ENCODE measurements around the gene CES1. TPM values are rescaled to one million over a fixed set of nuclear protein-coding genes. Genes with fewer than 3 reads are reported as not detected.
"Not testable (repeated sequence)": the region's sequence is repeated elsewhere in the genome, so short reads cannot be mapped to it uniquely, and the experiment has no call there.

The CES1 gene
- total and polyA plus RNA-seq, 2 donors (not counting 1 experiment from before 2014, with no cell fraction given), result 15.0 to 41.6 TPM

- no peak overlapping the region for H3K4me3 ChIP-seq (replicated peaks in 1 of 4; ENCODE audit: control extremely low read depth in 1 of 4, insufficient read depth in 1 of 4, low read depth in 3 of 4, low read length in 4 of 4)
- DNase-seq (ENCODE audit: low read depth in 2 of 2), result no peak
- no peaks in the 10 kb centered on the region for H3K27me3 ChIP-seq (ENCODE audit: control insufficient read depth, insufficient read depth, low read length)
- no peak for TF ChIP-seq CTCF (conservative IDR thresholded peaks at IDR 0.05 in 1 of 2, IDR thresholded peaks at IDR 0.05 in 1 of 2; ENCODE audit: low read depth in 1 of 2, low read length in 2 of 2)
- no peak for TF ChIP-seq EZH2 (IDR thresholded peaks at IDR 0.05; ENCODE audit: low read length, missing control alignments)
- no peak overlapping the region for H3K27ac ChIP-seq (ENCODE audit: insufficient read depth, low read length)
- no peaks in the 10 kb centered on the region for H3K79me2 ChIP-seq (ENCODE audit: control insufficient read depth, insufficient read depth, low read length)
- no peaks in the 10 kb centered on the region for H4K20me1 ChIP-seq (ENCODE audit: control insufficient read depth, extremely low read depth, insufficient read depth, low read length)
- H3K4me1 ChIP-seq (ENCODE audit: control insufficient read depth, extremely low read depth, insufficient read depth, low read length), result no peaks in the 10 kb centered on the region
- H3K36me3 ChIP-seq (ENCODE audit: control insufficient read depth, insufficient read depth, low read length), result no peaks in the 10 kb centered on the region
- H3K9ac ChIP-seq (ENCODE audit: insufficient read depth, low read length), result no peak overlapping the region
- H3K4me2 ChIP-seq (ENCODE audit: extremely low read depth, insufficient read depth, low read length), result no peak overlapping the region
- no peak overlapping the region for H2AFZ ChIP-seq (ENCODE audit: low read length)
- no peaks in the 10 kb centered on the region for H3K9me3 ChIP-seq (ENCODE audit: control insufficient read depth, insufficient read depth, low read depth, low read length)
These were observed 58.9 kb downstream of the CES1 start for GRCh38 chr16:55773859-55774549.

GRCh38 chr16:55765161-55765560 lies 67.7 kb downstream of the CES1 start:
- no peak for DNase-seq (ENCODE audit: low read depth in 2 of 2)
- Histone ChIP-seq H4K20me1 (ENCODE audit: control insufficient read depth, extremely low read depth, insufficient read depth, low read length) (no peaks in the 10 kb centered on the region), H3K9ac (ENCODE audit: insufficient read depth, low read length) (no peak overlapping the region), H3K79me2 (ENCODE audit: control insufficient read depth, insufficient read depth, low read length) (no peaks in the 10 kb centered on the region), H3K4me2 (ENCODE audit: extremely low read depth, insufficient read depth, low read length) (no peak overlapping the region), H2AFZ (ENCODE audit: low read length) (no peak overlapping the region), H3K27me3 (ENCODE audit: control insufficient read depth, insufficient read depth, low read length) (no peaks in the 10 kb centered on the region), H3K4me3 (replicated peaks in 1 of 4; ENCODE audit: control extremely low read depth in 1 of 4, insufficient read depth in 1 of 4, low read depth in 3 of 4, low read length in 4 of 4) (no peak overlapping the region), H3K27ac (ENCODE audit: insufficient read depth, low read length) (no peak overlapping the region), H3K9me3 (ENCODE audit: control insufficient read depth, insufficient read depth, low read depth, low read length) (no peaks in the 10 kb centered on the region), H3K4me1 (ENCODE audit: control insufficient read depth, extremely low read depth, insufficient read depth, low read length) (no peaks in the 10 kb centered on the region), H3K36me3 (ENCODE audit: control insufficient read depth, insufficient read depth, low read length) (no peaks in the 10 kb centered on the region)
- TF ChIP-seq EZH2 (IDR thresholded peaks at IDR 0.05; ENCODE audit: low read length, missing control alignments) (no peak), CTCF (conservative IDR thresholded peaks at IDR 0.05 in 1 of 2, IDR thresholded peaks at IDR 0.05 in 1 of 2; ENCODE audit: low read depth in 1 of 2, low read length in 2 of 2) (no peak)

GRCh38 chr16:55760310-55761001 lies 72.4 kb downstream of the CES1 start:
- peak overlapping the region in 2 of 4 experiments; percentile 46 to 50 for H3K4me3 ChIP-seq (replicated peaks in 1 of 4; ENCODE audit: control extremely low read depth in 1 of 4, insufficient read depth in 1 of 4, low read depth in 3 of 4, low read length in 4 of 4)
- H3K9me3 ChIP-seq (ENCODE audit: control insufficient read depth, insufficient read depth, low read depth, low read length), result no peaks in the 10 kb centered on the region
- H3K79me2 ChIP-seq (ENCODE audit: control insufficient read depth, insufficient read depth, low read length), result no peaks in the 10 kb centered on the region
- no peak overlapping the region for H3K27ac ChIP-seq (ENCODE audit: insufficient read depth, low read length)
- no peaks in the 10 kb centered on the region for H4K20me1 ChIP-seq (ENCODE audit: control insufficient read depth, extremely low read depth, insufficient read depth, low read length)
- no peaks in the 10 kb centered on the region for H3K36me3 ChIP-seq (ENCODE audit: control insufficient read depth, insufficient read depth, low read length)
- TF ChIP-seq EZH2 (IDR thresholded peaks at IDR 0.05; ENCODE audit: low read length, missing control alignments) (no peak), CTCF (conservative IDR thresholded peaks at IDR 0.05 in 1 of 2, IDR thresholded peaks at IDR 0.05 in 1 of 2; ENCODE audit: low read depth in 1 of 2, low read length in 2 of 2) (no peak)
- H2AFZ ChIP-seq (ENCODE audit: low read length), result peak overlapping the region; percentile 62
- no peaks in the 10 kb centered on the region for H3K27me3 ChIP-seq (ENCODE audit: control insufficient read depth, insufficient read depth, low read length)
- no peak overlapping the region for H3K9ac ChIP-seq (ENCODE audit: insufficient read depth, low read length)
- H3K4me1 ChIP-seq (ENCODE audit: control insufficient read depth, extremely low read depth, insufficient read depth, low read length), result no peaks in the 10 kb centered on the region
- H3K4me2 ChIP-seq (ENCODE audit: extremely low read depth, insufficient read depth, low read length), result peak overlapping the region; percentile 64
- peak in 1 of 2 donors; percentile 58 for DNase-seq (ENCODE audit: low read depth in 2 of 2)

- not testable (repeated sequence) for H4K20me1 ChIP-seq (ENCODE audit: control insufficient read depth, extremely low read depth, insufficient read depth, low read length); H3K9ac ChIP-seq (ENCODE audit: insufficient read depth, low read length); H3K36me3 ChIP-seq (ENCODE audit: control insufficient read depth, insufficient read depth, low read length); H3K4me1 ChIP-seq (ENCODE audit: control insufficient read depth, extremely low read depth, insufficient read depth, low read length); H3K4me3 ChIP-seq (replicated peaks in 1 of 4; ENCODE audit: control extremely low read depth in 1 of 4, insufficient read depth in 1 of 4, low read depth in 3 of 4, low read length in 4 of 4); H2AFZ ChIP-seq (ENCODE audit: low read length); H3K9me3 ChIP-seq (ENCODE audit: control insufficient read depth, insufficient read depth, low read depth, low read length); H3K27ac ChIP-seq (ENCODE audit: insufficient read depth, low read length); H3K27me3 ChIP-seq (ENCODE audit: control insufficient read depth, insufficient read depth, low read length); H3K79me2 ChIP-seq (ENCODE audit: control insufficient read depth, insufficient read depth, low read length); H3K4me2 ChIP-seq (ENCODE audit: extremely low read depth, insufficient read depth, low read length)
- DNase-seq (ENCODE audit: low read depth in 2 of 2), result peak in 1 of 2 donors; percentile 34
These were observed 73.0 kb downstream of the CES1 start for GRCh38 chr16:55759965-55760309.

All from fibroblast of lung (primary cell).